GM23338 (cell line): ENCODE data around the gene CKS1B. TPM values are rescaled to one million over a fixed set of nuclear protein-coding genes. Genes with fewer than 3 reads are reported as not detected.
A peak's percentile ranks its signal among the peaks of the same experiment; 100 is the strongest.
"Not testable (repeated sequence)": the region's sequence is repeated elsewhere in the genome, so short reads cannot be mapped to it uniquely, and the experiment has no call there.

Experiments
- ATAC-seq: fragments of 200-7000 bp; cut with Tn5 transposase; 3 replicates; pipeline ENCODE4 v1.9.1; 2020
- DNase-seq: peaks from one replicate; pipeline ENCODE4 v3.0.0-alpha.2; 2015; ENCODE audit warnings: low spot score
- H2AFZ ChIP-seq: fragments of 200-600 bp; sonication (generic); 2 replicates; pipeline ENCODE4 v1.8.0; 2016; ENCODE audit warnings: antibody characterized with exemption, mild to moderate bottlenecking, moderate library complexity
- H3F3A ChIP-seq: fragments of 200-600 bp; sonication (generic); replicated peaks from 2 replicates; pipeline ENCODE4 v1.8.0; 2017; ENCODE audit warnings: antibody characterized with exemption, mixed run types, low read depth
- H3K27ac ChIP-seq: fragments of 200-600 bp; sonication (generic); 2 replicates; pipeline ENCODE4 v1.6.1; 2016; ENCODE audit warnings: low read depth
- H3K27me3 ChIP-seq: fragments of 200-600 bp; sonication (generic); 2 replicates; pipeline ENCODE4 v1.8.0; 2016; ENCODE audit warnings: mild to moderate bottlenecking, mixed run types, moderate library complexity; ENCODE audit not compliant: insufficient read depth
- H3K36me3 ChIP-seq: fragments of 200-600 bp; sonication (generic); 2 replicates; pipeline ENCODE4 v1.8.0; 2016; ENCODE audit warnings: mild to moderate bottlenecking; ENCODE audit not compliant: insufficient read depth
- H3K4me1 ChIP-seq: fragments of 200-600 bp; sonication (generic); 2 replicates; pipeline ENCODE4 v1.8.0; 2016; ENCODE audit warnings: mild to moderate bottlenecking, moderate library complexity; ENCODE audit not compliant: insufficient read depth
- H3K4me2 ChIP-seq: fragments of 200-600 bp; sonication (generic); 2 replicates; pipeline ENCODE4 v1.7.1; 2017; ENCODE audit warnings: mixed run types
- H3K4me3 ChIP-seq: fragments of 200-600 bp; sonication (generic); 2 replicates; pipeline ENCODE4 v1.6.1; 2016; ENCODE audit warnings: mixed run types
- H3K79me2 ChIP-seq: fragments of 200-600 bp; sonication (generic); replicated peaks from 2 replicates; pipeline ENCODE4 v1.8.0; 2017; ENCODE audit warnings: mild to moderate bottlenecking; ENCODE audit not compliant: insufficient read depth
- H3K9me2 ChIP-seq: fragments of 200-600 bp; sonication (generic); 2 replicates; pipeline ENCODE4 v1.8.0; 2017; ENCODE audit not compliant: insufficient read depth
- H4K20me1 ChIP-seq: fragments of 200-600 bp; sonication (generic); replicated peaks from 2 replicates; pipeline ENCODE4 v1.8.0; 2017; ENCODE audit warnings: mild to moderate bottlenecking; ENCODE audit not compliant: insufficient read depth
- H3K27ac Mint-ChIP-seq: 2 replicates; pipeline ENCODE4 v1.8.0; 2020; ENCODE audit warnings: inconsistent platforms, mild to moderate bottlenecking, moderate library complexity, mixed read lengths
- H3K27me3 Mint-ChIP-seq: 3 replicates; pipeline ENCODE4 v1.8.0; 2022; ENCODE audit warnings: low read depth, mild to moderate bottlenecking, moderate library complexity, mixed read lengths, inconsistent platforms; ENCODE audit not compliant: insufficient read depth, poor library complexity
- H3K36me3 Mint-ChIP-seq: 3 replicates; pipeline ENCODE4 v1.8.0; 2021; ENCODE audit warnings: low read depth, mild to moderate bottlenecking, inconsistent platforms, moderate library complexity, mixed read lengths
- H3K4me1 Mint-ChIP-seq: 3 replicates; pipeline ENCODE4 v1.8.0; 2020; ENCODE audit warnings: mild to moderate bottlenecking, inconsistent platforms, mixed read lengths
- H3K4me3 Mint-ChIP-seq: 3 replicates; pipeline ENCODE4 v1.8.0; 2021; ENCODE audit warnings: moderate library complexity, mild to moderate bottlenecking, inconsistent platforms, mixed read lengths
- H3K9me3 Mint-ChIP-seq: 3 replicates; pipeline ENCODE4 v1.8.0; 2020; ENCODE audit warnings: moderate library complexity, mild to moderate bottlenecking, inconsistent platforms, mixed read lengths
- CREB1 ChIP-seq: fragments of 250-450 bp; sonication (Bioruptor Pico); IDR thresholded peaks from 2 replicates; pipeline ENCODE4 v1.5.0; 2020; ENCODE audit warnings: low read depth, mild to moderate bottlenecking, moderate library complexity
- EZH2 ChIP-seq: fragments of 200-600 bp; sonication (generic); IDR thresholded peaks from one replicate; pipeline ENCODE4 v1.8.0; 2017; ENCODE audit warnings: antibody characterized with exemption, mild to moderate bottlenecking, low read depth; ENCODE audit not compliant: unreplicated experiment
- EZH2phosphoT487 ChIP-seq: fragments of 200-600 bp; sonication (generic); IDR thresholded peaks from one replicate; pipeline ENCODE4 v1.8.1; 2018; ENCODE audit warnings: antibody characterized with exemption; ENCODE audit not compliant: unreplicated experiment
- NANOG ChIP-seq: IDR thresholded peaks from 2 replicates; pipeline ENCODE4 v1.6.1; 2016; ENCODE audit warnings: antibody characterized with exemption, borderline replicate concordance
- POLR2AphosphoS5 ChIP-seq: IDR thresholded peaks from 2 replicates; pipeline ENCODE4 v1.6.1; 2016; ENCODE audit warnings: antibody characterized with exemption, low read depth
- STAT1 ChIP-seq: IDR thresholded peaks from one replicate; pipeline ENCODE4 v1.6.1; 2016; ENCODE audit warnings: antibody characterized with exemption; ENCODE audit not compliant: unreplicated experiment
- ZNF114 ChIP-seq: fragments of 250-450 bp; sonication (Bioruptor Pico); IDR thresholded peaks from 2 replicates; pipeline ENCODE4 v1.5.0; 2020; ENCODE audit warnings: mild to moderate bottlenecking, moderate library complexity
- ZNF331 ChIP-seq: fragments of 250-450 bp; sonication (Bioruptor Pico); IDR thresholded peaks from 2 replicates; pipeline ENCODE4 v1.5.0; 2020; ENCODE audit warnings: low read depth, mild to moderate bottlenecking, moderate library complexity
- polyA plus RNA-seq: library from polyadenylated mRNA; unstranded; fragments of >200 nt; fragmentation: Nextera tagmentation; extraction: Ambion mirVana; gene quantifications from 2 replicates; pipeline ENCODE4 v1.2.1, GENCODE V29; 2016
- total RNA-seq: library from RNA; depleted of rRNA; stranded (reverse); fragments of >200 nt; shearing (Covaris generic); gene quantifications from 2 replicates; pipeline ENCODE4 v1.2.3, GENCODE V29; 2014
- TF ChIP-seq, protein P1 (sequence below), 2 experiments: fragments of 200-600 bp in 1 of 2; sonication (generic) in 1 of 2; conservative IDR thresholded peaks; 2 replicates each; pipeline versions ENCODE4 v1.5.1 to v1.6.1; 2016 to 2017; ENCODE audit warnings: antibody characterized with exemption in 2 of 2, low read depth in 2 of 2, mild to moderate bottlenecking in 2 of 2, moderate library complexity in 1 of 2
- TF ChIP-seq, protein P2 (sequence below): fragments of 250-450 bp; sonication (Bioruptor Pico); IDR thresholded peaks from 2 replicates; pipeline ENCODE4 v1.5.0; 2020; ENCODE audit warnings: mild to moderate bottlenecking, moderate library complexity

The CKS1B gene
- total and polyA plus RNA-seq, 2 experiments from 2014 or later = 296 to 617 TPM

DNA sequence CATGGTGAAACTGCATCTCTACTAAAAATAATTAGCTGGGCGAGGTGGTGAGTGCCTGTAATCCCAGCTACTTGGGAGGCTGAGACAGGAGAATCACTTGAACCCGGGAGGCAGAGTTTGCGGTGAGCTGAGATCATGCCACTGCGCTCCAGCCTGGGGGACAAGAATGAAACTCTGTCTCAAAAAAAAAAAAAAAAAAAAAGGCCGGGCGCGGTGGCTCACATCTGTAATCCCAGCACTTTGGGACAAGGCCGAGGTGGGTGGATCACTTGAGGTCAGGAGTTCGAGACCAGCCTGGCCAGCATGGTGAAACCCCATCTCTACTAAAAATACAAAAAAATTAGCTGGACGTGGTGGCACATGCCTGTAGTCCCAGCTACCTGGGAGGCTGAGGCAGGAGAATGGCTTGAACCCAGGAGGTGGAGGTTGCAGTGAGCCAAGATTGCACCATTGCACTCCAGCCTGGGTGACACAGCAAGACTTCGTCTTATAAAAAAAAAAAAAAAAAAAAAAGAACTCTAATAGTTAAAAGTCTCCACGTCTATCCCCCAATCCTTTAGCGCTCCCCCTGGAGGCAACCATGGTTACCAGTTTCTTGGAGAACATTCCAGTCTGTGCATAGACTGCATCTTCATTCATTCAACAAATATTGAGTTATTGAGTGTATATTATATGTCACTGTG lies 21.0 kb downstream of the CKS1B start:
- not testable (repeated sequence) for H3K9me3 Mint-ChIP-seq, H3K27me3 ChIP-seq, H3K27ac ChIP-seq, H3K36me3 ChIP-seq, H3K4me3 Mint-ChIP-seq, H2AFZ ChIP-seq, H3K4me2 ChIP-seq, H4K20me1 ChIP-seq, H3K27ac Mint-ChIP-seq, H3K4me1 ChIP-seq, H3K9me2 ChIP-seq, ATAC-seq, H3K4me3 ChIP-seq, H3K79me2 ChIP-seq
- peak; percentile 84 for DNase-seq
- Mint-ChIP-seq H3K4me1 (peaks cover 30% of the 10 kb centered on the region), H3K27me3 (peaks cover 19% of the 10 kb centered on the region), H3K36me3 (peaks cover 10% of the 10 kb centered on the region; the same call in 2 of the 3 replicates)
- peaks cover 22% of the 10 kb centered on the region; the same call in 1 of the 2 replicates for H3F3A ChIP-seq
- TF ChIP-seq, protein P1, sequence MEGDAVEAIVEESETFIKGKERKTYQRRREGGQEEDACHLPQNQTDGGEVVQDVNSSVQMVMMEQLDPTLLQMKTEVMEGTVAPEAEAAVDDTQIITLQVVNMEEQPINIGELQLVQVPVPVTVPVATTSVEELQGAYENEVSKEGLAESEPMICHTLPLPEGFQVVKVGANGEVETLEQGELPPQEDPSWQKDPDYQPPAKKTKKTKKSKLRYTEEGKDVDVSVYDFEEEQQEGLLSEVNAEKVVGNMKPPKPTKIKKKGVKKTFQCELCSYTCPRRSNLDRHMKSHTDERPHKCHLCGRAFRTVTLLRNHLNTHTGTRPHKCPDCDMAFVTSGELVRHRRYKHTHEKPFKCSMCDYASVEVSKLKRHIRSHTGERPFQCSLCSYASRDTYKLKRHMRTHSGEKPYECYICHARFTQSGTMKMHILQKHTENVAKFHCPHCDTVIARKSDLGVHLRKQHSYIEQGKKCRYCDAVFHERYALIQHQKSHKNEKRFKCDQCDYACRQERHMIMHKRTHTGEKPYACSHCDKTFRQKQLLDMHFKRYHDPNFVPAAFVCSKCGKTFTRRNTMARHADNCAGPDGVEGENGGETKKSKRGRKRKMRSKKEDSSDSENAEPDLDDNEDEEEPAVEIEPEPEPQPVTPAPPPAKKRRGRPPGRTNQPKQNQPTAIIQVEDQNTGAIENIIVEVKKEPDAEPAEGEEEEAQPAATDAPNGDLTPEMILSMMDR (conservative IDR thresholded peaks at IDR 0.05; ENCODE audit: low read depth in 2 of 2) = peak; percentile 68 to 73

DNA sequence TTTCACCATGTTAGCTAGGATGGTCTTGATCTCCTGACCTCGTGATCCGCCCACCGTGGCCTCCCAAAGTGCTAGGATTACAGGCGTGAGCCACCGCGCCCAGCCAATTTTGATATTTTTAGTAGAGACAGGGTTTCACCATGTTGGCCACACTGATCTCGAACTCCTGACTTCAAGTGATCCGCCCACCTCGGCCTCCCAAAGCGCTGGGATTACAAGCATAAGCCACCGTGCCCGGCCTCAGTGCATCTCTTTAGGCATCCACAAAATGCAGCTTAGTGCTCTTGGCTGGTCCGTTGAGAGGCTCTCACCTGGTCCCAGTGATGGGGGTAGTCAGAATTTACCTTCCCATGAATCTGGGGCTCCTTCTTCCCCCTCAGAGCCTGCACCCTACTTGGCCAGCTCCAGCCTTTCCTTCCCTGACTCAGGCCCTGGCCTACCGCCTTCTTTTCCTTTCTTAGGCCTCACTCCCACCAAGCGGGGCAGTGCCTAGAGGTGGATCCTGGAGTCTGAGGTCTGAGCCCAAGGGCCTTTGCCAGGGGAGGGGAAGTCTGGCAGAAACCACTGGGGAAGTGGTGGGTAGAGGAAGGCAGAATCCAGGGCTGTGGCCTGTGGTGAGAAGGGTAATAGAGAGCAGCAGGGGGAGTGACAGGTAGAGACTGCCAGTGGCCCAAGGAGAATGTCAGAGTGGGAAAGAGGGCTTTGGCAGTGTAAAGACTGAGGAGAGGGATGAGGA lies 22.7 kb downstream of the CKS1B start:
- DNase-seq = no peak
- H3K4me3 ChIP-seq = no peak overlapping the region
- no peak overlapping the region; the same call in 2 of the 3 replicates for H3K4me3 Mint-ChIP-seq
- no peaks in the 10 kb centered on the region for H4K20me1 ChIP-seq
- no peak overlapping the region for H2AFZ ChIP-seq
- H3K9me2 ChIP-seq = no peaks in the 10 kb centered on the region
- H3K36me3 ChIP-seq = no peaks in the 10 kb centered on the region
- H3K27me3 ChIP-seq = no peaks in the 10 kb centered on the region
- peaks cover 26% of the 10 kb centered on the region for H3F3A ChIP-seq
- no peak overlapping the region for H3K4me2 ChIP-seq
- ATAC-seq = no peak
- H3K27me3 Mint-ChIP-seq = peaks cover 24% of the 10 kb centered on the region
- H3K4me1 ChIP-seq = peaks cover 5% of the 10 kb centered on the region; the same call in 1 of the 2 replicates
- H3K9me3 Mint-ChIP-seq = no peaks in the 10 kb centered on the region
- H3K36me3 Mint-ChIP-seq = peaks cover 5% of the 10 kb centered on the region; the same call in 1 of the 3 replicates
- no peak overlapping the region for H3K27ac Mint-ChIP-seq
- H3K4me1 Mint-ChIP-seq = peaks cover 30% of the 10 kb centered on the region
- H3K79me2 ChIP-seq = no peaks in the 10 kb centered on the region
- H3K27ac ChIP-seq = no peak overlapping the region
- TF ChIP-seq, protein P2, sequence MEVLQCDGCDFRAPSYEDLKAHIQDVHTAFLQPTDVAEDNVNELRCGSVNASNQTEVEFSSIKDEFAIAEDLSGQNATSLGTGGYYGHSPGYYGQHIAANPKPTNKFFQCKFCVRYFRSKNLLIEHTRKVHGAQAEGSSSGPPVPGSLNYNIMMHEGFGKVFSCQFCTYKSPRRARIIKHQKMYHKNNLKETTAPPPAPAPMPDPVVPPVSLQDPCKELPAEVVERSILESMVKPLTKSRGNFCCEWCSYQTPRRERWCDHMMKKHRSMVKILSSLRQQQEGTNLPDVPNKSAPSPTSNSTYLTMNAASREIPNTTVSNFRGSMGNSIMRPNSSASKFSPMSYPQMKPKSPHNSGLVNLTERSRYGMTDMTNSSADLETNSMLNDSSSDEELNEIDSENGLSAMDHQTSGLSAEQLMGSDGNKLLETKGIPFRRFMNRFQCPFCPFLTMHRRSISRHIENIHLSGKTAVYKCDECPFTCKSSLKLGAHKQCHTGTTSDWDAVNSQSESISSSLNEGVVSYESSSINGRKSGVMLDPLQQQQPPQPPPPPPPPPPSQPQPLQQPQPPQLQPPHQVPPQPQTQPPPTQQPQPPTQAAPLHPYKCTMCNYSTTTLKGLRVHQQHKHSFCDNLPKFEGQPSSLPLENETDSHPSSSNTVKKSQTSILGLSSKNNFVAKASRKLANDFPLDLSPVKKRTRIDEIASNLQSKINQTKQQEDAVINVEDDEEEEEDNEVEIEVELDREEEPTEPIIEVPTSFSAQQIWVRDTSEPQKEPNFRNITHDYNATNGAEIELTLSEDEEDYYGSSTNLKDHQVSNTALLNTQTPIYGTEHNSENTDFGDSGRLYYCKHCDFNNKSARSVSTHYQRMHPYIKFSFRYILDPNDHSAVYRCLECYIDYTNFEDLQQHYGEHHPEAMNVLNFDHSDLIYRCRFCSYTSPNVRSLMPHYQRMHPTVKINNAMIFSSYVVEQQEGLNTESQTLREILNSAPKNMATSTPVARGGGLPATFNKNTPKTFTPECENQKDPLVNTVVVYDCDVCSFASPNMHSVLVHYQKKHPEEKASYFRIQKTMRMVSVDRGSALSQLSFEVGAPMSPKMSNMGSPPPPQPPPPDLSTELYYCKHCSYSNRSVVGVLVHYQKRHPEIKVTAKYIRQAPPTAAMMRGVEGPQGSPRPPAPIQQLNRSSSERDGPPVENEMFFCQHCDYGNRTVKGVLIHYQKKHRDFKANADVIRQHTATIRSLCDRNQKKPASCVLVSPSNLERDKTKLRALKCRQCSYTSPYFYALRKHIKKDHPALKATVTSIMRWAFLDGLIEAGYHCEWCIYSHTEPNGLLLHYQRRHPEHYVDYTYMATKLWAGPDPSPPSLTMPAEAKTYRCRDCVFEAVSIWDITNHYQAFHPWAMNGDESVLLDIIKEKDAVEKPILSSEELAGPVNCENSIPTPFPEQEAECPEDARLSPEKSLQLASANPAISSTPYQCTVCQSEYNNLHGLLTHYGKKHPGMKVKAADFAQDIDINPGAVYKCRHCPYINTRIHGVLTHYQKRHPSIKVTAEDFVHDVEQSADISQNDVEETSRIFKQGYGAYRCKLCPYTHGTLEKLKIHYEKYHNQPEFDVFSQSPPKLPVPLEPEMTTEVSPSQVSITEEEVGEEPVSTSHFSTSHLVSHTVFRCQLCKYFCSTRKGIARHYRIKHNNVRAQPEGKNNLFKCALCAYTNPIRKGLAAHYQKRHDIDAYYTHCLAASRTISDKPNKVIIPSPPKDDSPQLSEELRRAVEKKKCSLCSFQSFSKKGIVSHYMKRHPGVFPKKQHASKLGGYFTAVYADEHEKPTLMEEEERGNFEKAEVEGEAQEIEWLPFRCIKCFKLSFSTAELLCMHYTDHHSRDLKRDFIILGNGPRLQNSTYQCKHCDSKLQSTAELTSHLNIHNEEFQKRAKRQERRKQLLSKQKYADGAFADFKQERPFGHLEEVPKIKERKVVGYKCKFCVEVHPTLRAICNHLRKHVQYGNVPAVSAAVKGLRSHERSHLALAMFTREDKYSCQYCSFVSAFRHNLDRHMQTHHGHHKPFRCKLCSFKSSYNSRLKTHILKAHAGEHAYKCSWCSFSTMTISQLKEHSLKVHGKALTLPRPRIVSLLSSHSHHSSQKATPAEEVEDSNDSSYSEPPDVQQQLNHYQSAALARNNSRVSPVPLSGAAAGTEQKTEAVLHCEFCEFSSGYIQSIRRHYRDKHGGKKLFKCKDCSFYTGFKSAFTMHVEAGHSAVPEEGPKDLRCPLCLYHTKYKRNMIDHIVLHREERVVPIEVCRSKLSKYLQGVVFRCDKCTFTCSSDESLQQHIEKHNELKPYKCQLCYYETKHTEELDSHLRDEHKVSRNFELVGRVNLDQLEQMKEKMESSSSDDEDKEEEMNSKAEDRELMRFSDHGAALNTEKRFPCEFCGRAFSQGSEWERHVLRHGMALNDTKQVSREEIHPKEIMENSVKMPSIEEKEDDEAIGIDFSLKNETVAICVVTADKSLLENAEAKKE (CRISPR knock-in tag) = no peak
- TF ChIP-seq STAT1 (no peak), ZNF331 (CRISPR knock-in tag) (no peak), EZH2 (no peak), POLR2AphosphoS5 (no peak), CREB1 (CRISPR knock-in tag) (no peak), ZNF114 (CRISPR knock-in tag) (no peak), EZH2phosphoT487 (no peak), NANOG (no peak)
- TF ChIP-seq, protein P1 (conservative IDR thresholded peaks at IDR 0.05; ENCODE audit: low read depth in 2 of 2) = no peak
